GM19023 (cell line): ENCODE results near the gene GPR108.

Source experiments
- ATAC-seq: cut with Tn5 transposase; IDR thresholded peaks from one replicate; pipeline ENCODE4 v1.9.1; 2021; ENCODE audit warnings: mild to moderate bottlenecking, moderate library complexity; ENCODE audit not compliant: unreplicated experiment

GPR108 gene

GRCh38 chr19:6708346-6708745 lies 29.0 kb downstream of the GPR108 start:
- ATAC-seq: no peak

DNA sequence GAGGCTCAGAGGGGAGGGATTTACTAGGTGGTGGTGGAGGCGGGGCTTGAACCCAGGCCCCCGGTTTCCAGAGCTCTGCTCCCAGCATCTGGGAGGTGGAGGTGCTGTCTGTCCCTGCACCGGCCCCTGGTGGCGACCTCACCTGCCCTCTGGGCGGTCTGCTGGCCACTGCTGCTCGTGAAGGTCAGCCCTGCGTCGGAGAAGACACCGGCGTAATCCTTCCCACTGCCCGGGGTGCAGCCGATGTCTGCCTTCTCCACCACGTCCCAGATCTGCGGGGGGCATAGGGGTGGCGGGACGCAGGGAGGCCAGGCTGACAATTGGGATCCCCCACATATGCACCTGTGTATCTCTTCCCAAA lies 29.7 kb downstream of the GPR108 start:
- ATAC-seq: no peak

DNA sequence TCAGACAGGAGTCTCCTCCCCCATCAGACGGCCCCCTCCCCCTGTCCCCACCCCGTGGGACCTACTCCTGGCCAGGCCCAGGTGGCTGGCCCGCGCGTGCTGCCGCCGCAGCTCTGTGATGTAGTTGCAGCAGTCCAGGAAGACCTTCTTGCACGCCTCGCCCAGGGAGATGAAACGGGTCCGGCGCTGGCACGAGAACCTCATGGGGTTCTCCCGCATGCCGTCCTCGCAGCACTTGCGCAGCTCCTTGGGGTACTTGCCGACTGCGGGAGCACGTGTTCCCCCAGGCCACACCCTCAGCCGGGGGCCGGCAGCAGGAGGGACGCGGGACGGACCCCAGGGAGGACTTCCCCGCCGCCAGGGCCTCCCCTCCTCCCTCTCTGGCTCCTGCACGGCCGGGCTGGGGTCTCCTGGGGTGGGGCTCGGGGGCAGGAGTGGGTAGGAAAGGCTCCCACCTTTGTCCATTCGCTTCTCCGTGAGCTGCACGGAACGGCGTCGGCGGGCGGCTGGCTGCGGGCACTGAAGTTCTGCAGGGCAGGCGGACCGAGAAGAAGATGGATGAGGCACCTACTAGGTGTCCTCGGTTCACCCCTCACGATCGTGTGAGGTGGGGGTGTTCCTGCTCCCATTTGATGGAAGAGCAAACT lies 30.2 kb downstream of the GPR108 start:
- ATAC-seq: no peak

DNA sequence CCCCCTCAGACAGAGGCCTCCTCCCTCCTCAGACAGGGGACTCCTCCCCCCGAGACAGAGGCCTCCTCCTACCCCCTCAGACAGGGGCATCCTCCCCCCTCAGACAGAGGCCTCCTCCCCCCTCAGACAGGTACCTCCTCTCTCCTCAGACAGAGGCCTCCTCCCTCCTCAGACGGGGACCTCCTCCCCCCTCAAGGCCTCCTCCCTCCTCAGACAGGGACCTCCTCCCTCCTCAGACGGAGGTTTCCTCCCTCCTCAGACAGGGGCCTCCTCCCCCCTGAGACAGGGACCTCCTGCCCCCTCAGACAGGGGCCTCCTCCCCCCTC lies 30.8 kb downstream of the GPR108 start:
- no peak for ATAC-seq

DNA sequence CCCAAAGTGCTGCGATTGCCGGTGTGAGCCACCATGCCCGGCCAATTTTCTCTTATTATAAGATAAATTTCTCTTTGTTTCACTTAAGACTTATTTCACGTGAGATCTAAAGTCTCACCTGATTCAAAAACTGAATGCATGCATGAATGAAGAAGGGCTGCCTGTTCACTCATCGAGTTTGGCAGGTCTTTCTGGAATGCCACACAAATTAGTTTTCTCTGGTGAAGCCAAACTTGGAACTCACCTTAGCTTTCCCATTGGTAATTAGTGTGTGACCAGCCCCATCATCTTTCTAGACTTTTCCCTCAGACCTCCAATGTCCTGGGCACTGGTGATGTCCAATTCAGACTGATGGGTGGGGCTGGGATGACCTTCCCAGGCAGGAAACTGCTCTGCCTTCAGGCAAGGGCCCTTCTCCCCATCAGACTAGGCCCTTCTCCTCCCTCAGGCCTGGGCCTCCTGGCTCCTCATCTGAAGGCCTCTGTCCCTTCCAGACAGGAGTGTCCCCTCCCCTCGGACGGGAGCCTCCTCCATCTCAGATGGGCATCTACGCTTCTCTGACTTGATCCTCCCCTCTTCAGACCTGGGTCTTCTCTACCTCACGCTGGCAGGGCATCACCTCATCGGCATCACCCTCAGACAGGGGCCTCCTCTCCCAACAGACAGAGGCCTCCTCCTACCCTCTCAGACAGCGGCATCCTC lies 31.3 kb downstream of the GPR108 start:
- ATAC-seq: no peak

GRCh38 chr19:6700586-6701316 lies 36.6 kb downstream of the GPR108 start:
- ATAC-seq: no peak

DNA sequence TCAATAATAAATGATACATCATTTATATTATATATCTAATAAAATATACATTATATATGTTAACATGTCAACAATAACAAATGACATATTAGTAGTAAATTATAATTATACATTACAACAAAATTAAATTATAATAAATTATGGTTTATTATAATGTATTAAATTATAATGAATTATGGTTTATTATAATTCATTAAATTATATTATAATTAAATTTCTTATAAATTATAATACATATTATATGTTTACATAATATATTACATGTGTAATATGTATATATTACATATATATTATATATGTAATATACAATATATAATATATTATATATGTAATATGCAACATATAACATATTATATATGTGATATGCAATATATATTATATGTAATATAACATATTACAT lies 37.4 kb downstream of the GPR108 start:
- no peak for ATAC-seq

GRCh38 chr19:6697291-6697690 lies 40.1 kb downstream of the GPR108 start:
- ATAC-seq: no peak

GRCh38 chr19:6696239-6696820 lies 41.0 kb downstream of the GPR108 start:
- no peak for ATAC-seq

DNA sequence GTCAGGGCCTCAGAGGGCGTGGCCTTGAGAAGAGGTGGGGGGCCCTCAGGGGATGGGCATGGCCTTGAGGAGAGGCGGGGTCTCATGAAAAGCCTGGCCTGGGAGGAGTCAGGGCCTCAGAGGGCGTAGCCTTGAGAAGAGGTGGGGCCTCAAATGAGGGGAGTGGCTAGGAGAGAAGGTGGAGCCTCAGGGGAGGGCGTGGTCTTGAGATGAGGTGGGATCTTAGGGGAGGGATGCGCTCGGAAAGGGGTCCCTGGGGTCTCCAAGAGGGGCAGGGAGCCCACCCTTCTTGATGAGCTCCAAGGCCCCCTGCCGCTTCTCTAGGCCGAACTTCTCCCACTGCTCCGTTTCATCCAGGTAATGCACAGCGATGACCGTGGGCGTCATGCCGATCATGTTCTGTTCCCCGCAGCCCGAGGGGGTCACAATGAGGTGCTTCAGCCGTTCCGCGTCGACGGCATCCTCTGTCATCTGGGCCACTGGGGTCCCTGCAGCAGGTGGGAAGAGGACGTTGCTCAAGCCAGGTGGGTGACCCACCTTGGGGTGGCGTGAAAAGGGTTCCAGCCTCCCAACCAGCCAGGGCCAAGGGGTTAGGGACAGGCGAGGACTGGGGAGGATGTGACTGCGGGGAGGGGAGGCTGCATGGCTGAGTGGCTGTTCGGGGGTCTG lies 43.1 kb downstream of the GPR108 start:
- ATAC-seq: no peak

DNA sequence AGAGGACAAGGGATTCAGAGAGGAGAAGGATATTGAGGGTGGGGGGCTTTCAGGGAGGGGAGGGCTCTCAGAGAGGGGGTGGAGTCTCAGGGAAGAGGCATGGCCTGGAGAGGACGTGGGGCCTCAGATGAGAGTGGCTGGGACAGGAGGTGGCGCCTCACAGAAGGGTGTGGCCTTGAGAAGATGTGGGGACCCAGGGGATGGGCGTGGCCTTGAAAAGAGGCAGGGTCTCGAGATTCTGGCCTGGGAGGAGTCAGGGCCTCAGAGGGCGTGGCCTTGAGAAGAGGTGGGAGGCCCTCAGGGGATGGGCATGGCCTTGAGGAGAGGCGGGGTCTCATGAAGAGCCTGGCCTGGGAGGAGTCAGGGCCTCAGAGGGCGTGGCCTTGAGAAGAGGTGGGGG lies 43.7 kb downstream of the GPR108 start:
- ATAC-seq: no peak

DNA sequence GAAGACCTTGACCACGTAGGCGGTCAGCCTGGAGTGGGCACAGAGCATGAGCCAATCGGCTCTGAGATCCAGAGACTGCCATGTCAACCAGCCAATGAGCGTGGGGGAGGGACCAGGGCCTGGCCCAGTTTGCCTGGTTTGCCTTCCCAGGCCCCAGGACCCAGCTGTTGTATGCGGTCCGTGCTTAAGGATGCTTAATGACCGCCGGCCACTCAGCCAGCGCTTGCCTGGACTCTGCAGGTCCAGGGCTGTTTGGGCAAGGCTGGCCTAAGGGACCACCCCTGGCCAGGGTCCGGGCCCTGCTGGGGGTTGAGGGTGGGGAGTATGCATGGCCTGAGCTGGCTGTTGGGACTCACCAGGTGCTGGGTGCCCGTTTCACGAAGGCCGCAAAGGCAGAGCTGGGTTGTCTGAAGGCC lies 44.3 kb downstream of the GPR108 start:
- no peak for ATAC-seq

- no peak for ATAC-seq
Measured at GRCh38 chr19:6692027-6692426, 45.4 kb downstream of the GPR108 start.

DNA sequence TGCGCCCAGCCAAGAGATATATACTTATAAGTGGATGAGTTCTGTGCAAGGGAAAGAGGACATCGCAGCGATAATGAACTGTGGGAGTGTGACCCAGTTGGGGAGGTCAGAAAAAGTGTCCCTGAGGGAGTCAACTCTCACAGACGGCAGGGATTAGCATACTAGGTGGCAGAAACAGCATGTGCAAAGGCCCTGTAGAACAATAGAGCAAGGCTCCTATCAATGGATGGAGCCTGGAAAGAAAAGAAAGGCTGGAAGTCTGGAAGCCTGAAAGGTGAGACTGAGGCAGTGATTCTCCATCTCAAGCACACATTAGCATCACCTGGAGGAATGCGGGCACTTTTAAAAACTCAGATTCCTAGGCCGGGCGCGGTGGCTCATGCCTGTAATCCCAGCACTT lies 46.0 kb downstream of the GPR108 start:
- no peak for ATAC-seq

DNA sequence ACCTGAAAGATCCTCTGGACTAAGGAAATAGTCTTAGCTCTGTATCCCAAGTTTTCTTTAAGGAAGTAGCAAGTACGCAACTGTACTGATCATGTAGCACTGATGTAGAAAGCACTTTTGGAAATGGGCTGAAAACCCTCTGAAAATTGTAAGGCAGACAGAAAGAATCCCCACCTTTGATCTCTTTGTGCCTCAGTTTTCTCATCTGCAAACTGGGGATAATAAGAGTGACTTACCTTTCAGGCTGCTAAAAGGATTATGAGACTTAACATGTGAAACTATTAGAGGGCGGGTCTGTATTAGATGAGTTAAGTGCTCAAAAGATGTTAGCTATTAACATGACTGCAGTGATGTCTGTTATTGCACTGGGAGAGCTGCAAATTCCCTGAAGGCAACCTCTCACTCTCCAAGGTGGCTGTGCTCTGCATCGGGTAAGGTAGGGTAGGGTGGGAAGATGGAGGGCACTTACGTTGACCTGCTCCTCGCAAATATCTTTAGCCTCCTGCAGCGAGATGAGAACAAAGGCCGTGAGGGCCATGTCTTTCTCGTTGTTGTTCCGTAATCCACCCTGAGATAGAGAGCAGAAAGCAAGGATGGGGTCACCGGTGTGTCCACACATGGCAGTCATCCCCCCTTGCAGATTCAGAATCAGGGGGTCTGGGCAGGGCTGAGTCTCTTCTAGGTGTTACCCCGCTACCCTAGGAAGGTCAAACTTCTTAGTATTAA lies 47.1 kb downstream of the GPR108 start:
- no peak for ATAC-seq

- no peak for ATAC-seq
Measured at GRCh38 chr19:6687114-6687513, 50.3 kb downstream of the GPR108 start.

DNA sequence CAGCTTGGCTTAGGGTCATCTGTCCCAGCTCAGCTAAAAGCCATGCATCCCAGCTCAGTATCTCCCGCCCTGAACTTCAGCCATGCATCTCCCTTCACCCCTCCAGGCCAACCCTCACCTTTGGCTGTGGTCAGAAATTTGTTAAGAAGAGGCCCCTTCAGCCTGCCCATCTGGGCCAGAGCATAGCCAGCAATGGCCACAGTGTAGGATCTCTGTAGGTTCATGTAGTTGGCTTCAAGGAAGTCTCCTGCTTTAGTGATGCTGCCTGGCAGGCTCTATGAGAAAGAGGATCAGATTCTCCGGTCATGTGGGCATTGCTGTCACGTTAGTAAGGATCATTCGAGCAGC lies 50.8 kb downstream of the GPR108 start:
- ATAC-seq: no peak

GRCh38 chr19:6685962-6686627 lies 51.3 kb downstream of the GPR108 start:
- no peak for ATAC-seq

- no peak for ATAC-seq
Measured at GRCh38 chr19:6685482-6685881, 51.9 kb downstream of the GPR108 start.

DNA sequence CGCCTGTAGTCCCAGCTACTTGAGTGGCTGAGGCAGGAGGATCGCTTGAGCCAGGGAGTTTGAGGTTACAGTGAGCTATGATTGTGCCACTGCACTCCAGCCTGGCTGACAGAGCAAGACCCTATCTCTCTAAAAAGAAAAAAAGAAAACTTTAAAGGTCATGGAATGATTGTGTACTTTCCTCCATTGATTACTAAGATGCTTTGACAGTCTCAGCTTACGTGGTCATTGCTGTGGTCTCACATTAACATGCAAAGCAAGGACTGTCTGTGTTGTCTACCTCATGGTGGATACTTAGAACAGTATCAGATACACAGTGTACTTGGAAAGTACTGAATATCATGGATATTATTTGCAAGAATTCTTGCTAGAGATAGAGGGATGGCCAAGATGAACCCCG lies 53.4 kb downstream of the GPR108 start:
- no peak for ATAC-seq
